ENCODE results near the gene PIP4K2A. TPM values are rescaled to one million over a fixed set of nuclear protein-coding genes. Genes with fewer than 3 reads are reported as not detected.
"Not testable (repeated sequence)": the region's sequence is repeated elsewhere in the genome, so short reads cannot be mapped to it uniquely, and the experiment has no call there.

PIP4K2A gene
- total RNA-seq, 1 donor from 2014 or later, result 22.4 TPM

- Mint-ChIP-seq H3K27ac (no peak overlapping the region), H3K9me3 (ENCODE audit: low read depth) (no peaks in the 10 kb centered on the region), H3K27me3 (no peaks in the 10 kb centered on the region), H3K36me3 (ENCODE audit: insufficient read depth) (no peaks in the 10 kb centered on the region), H3K4me3 (ENCODE audit: low read depth) (no peak overlapping the region), H3K4me1 (ENCODE audit: low read depth) (peaks cover 3% of the 10 kb centered on the region)
- no peak for TF ChIP-seq CTCF (IDR thresholded peaks at IDR 0.05; ENCODE audit: unreplicated experiment)
- no peak for DNase-seq (ENCODE audit: low spot score, unreplicated experiment)
These were observed 39.4 kb upstream of the PIP4K2A start for GRCh38 chr10:22753786-22754185.

- H3K4me1 Mint-ChIP-seq (ENCODE audit: low read depth), result peaks cover 3% of the 10 kb centered on the region
- H3K27ac Mint-ChIP-seq, result no peak overlapping the region
- H3K9me3 Mint-ChIP-seq (ENCODE audit: low read depth), result no peaks in the 10 kb centered on the region
- H3K27me3 Mint-ChIP-seq, result no peaks in the 10 kb centered on the region
- no peak overlapping the region for H3K4me3 Mint-ChIP-seq (ENCODE audit: low read depth)
- no peak for TF ChIP-seq CTCF (IDR thresholded peaks at IDR 0.05; ENCODE audit: unreplicated experiment)
- DNase-seq (ENCODE audit: low spot score, unreplicated experiment), result no peak
- H3K36me3 Mint-ChIP-seq (ENCODE audit: insufficient read depth), result no peaks in the 10 kb centered on the region
These were observed 38.0 kb upstream of the PIP4K2A start for GRCh38 chr10:22752272-22752889.

- Mint-ChIP-seq H3K27ac (no peak overlapping the region), H3K9me3 (ENCODE audit: low read depth) (no peaks in the 10 kb centered on the region), H3K4me1 (ENCODE audit: low read depth) (peaks cover 3% of the 10 kb centered on the region), H3K36me3 (ENCODE audit: insufficient read depth) (no peaks in the 10 kb centered on the region), H3K4me3 (ENCODE audit: low read depth) (no peak overlapping the region), H3K27me3 (no peaks in the 10 kb centered on the region)
- no peak for TF ChIP-seq CTCF (IDR thresholded peaks at IDR 0.05; ENCODE audit: unreplicated experiment)
- no peak for DNase-seq (ENCODE audit: low spot score, unreplicated experiment)
These were observed 35.8 kb upstream of the PIP4K2A start for GRCh38 chr10:22750131-22750530.

- not testable (repeated sequence) for H3K4me3 Mint-ChIP-seq (ENCODE audit: low read depth); H3K36me3 Mint-ChIP-seq (ENCODE audit: insufficient read depth); H3K27ac Mint-ChIP-seq; DNase-seq (ENCODE audit: low spot score, unreplicated experiment); H3K9me3 Mint-ChIP-seq (ENCODE audit: low read depth); H3K4me1 Mint-ChIP-seq (ENCODE audit: low read depth); H3K27me3 Mint-ChIP-seq
These were observed 30.5 kb upstream of the PIP4K2A start for GRCh38 chr10:22744858-22745257.

- Mint-ChIP-seq H3K4me1 (ENCODE audit: low read depth) (peaks cover 5% of the 10 kb centered on the region), H3K36me3 (ENCODE audit: insufficient read depth) (no peaks in the 10 kb centered on the region)
These were observed 28.3 kb upstream of the PIP4K2A start for GRCh38 chr10:22742678-22743077.

GRCh38 chr10:22741631-22742030 is 27.3 kb upstream of the PIP4K2A start:
- DNase-seq (ENCODE audit: low spot score, unreplicated experiment); H3K27me3 Mint-ChIP-seq; H3K4me3 Mint-ChIP-seq (ENCODE audit: low read depth); H3K36me3 Mint-ChIP-seq (ENCODE audit: insufficient read depth); H3K4me1 Mint-ChIP-seq (ENCODE audit: low read depth); H3K27ac Mint-ChIP-seq; H3K9me3 Mint-ChIP-seq (ENCODE audit: low read depth): not testable (repeated sequence)

More at GRCh38 chr10:22742678-22743077, 28.3 kb upstream of the PIP4K2A start:
- Mint-ChIP-seq H3K27ac (no peak overlapping the region), H3K9me3 (ENCODE audit: low read depth) (peaks cover 10% of the 10 kb centered on the region), H3K4me3 (ENCODE audit: low read depth) (no peak overlapping the region), H3K27me3 (no peaks in the 10 kb centered on the region)
- no peak for TF ChIP-seq CTCF (IDR thresholded peaks at IDR 0.05; ENCODE audit: unreplicated experiment)
- no peak for DNase-seq (ENCODE audit: low spot score, unreplicated experiment)
